Measurements from ENCODE around the gene TGIF1.
"Not testable (repeated sequence)": the region's sequence is repeated elsewhere in the genome, so short reads cannot be mapped to it uniquely, and the experiment has no call there.

The TGIF1 gene

DNA sequence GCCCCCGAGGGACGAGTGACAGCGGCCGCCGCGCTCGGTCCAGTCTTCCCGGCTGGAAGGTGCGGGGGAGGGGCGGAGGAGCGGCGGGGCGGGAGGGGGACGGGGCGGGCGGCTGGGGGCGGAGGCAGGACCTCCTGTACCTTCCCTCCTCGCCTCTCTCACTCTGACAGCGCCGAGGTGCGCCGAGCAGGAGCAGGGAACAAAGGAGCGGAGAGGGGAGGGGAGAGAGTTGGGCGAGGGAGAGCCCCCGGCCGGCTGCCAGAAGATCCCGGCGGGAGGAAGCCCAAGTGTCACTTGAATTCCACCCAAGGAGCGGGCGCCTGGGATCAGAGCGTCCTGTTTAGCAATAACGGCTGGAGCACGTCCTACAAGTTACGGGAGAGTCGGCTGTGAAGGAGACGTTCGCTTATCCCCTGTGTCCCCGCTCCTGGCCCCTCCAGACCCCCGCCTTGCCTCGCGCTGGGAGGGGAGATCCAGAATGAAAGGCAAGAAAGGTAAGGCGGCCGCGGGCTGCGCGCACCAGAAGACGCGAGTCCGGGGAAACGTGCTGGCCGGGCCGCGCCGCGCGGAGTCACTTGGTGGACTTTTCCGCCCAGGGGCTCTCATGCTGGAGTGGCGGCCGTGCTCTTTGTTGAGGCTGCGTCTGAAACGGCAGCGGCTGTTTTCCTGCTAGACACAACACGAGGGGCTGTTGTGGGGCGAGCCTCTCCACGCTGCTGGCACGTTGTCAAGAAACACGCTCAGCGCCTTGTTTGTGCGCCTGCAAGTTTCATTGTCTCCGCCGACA is at the start of gene TGIF1:
TSS of gene TGIF1 (plus strand) at position 161 of the 787 bp plus-strand sequence. CDS start at position 479, 318 bp downstream.
- peak; percentile 66 for DNase-seq (ENCODE audit: low spot score)

DNA sequence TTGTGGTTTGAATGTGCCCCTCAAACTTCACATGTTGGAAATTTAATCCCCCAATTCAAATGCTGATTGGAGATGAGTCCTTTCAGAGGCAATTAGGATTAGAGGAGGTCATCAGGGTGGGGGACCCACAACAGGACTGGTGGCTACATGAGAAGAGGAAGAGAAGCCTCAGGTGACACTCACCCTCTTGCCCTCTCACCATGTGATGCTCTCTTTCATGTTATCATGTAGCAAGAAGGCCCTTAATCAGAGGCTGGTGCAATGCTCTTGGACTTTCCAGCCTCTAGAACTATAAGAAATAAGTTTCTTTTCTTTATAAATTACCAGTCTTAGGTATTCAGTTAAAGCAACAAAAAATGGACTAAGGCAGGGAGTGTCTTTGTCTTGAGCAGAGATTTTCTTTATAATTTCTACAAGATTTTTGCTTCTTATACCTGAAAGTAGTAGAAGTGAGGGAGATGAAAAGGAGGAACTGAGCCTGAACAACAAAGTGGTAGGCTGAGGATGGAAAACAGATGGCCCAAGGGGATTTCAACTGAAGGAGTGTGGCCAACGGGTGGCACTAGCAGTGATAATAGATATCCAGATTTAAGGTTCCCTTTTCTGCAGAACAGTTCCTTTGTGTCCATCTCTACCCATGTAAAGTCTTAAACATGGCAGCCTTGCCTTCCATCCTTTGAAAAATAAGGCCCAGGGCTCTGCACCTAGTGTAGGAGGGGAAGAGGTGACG is 49.2 kb upstream of the TGIF1 start:
- DNase-seq (ENCODE audit: low spot score): no peak

GRCh38 chr18:3401669-3402620 is 48.0 kb upstream of the TGIF1 start:
- DNase-seq (ENCODE audit: low spot score): no peak

- no peak for DNase-seq (ENCODE audit: low spot score)
These were observed 47.0 kb upstream of the TGIF1 start for GRCh38 chr18:3402982-3403451.

DNA sequence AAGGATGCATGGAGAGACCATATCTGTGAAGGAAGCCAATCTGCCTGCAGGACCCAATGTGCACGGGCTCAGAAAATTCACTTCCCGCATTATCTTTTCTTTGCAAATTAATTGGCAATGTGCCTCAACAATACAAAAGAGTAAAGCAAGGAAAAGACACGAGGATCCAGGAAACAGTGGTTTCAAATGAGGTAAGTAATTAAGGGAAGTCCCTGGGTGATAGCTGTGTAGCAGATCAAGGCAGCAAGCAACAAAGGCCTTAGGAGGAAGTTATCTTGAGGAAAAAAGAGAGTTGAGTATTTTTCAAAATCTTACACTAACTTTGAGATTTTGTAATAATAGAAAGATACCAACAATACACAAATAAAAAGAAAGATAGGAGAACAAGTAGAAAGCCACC is 44.3 kb upstream of the TGIF1 start:
- DNase-seq (ENCODE audit: low spot score): no peak

GRCh38 chr18:3408107-3408506 is 41.9 kb upstream of the TGIF1 start:
- DNase-seq (ENCODE audit: low spot score): no peak

- DNase-seq (ENCODE audit: low spot score): no peak
These were observed 40.2 kb upstream of the TGIF1 start for GRCh38 chr18:3409811-3410210.

DNA sequence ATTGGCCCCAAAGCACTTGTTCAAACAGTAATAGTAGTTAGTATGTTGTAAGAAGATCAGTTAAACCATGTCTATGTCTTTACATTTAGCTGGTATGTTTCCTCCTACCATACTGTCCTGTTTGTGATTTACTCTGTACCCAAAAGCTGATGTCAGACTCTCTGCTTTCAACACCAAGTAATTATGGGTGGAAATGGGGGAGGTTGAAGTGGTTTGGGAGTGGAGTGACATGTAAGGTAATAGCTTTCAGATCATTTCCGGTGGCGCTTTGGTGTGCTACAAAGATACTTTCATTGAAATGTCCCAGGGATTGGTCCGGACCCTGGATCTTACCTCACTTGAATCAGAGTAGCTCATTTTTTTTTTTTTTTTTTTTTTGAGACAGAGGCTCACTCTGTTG is 39.7 kb upstream of the TGIF1 start:
- no peak for DNase-seq (ENCODE audit: low spot score)

GRCh38 chr18:3410876-3411275 is 39.1 kb upstream of the TGIF1 start:
- not testable (repeated sequence) for DNase-seq (ENCODE audit: low spot score)

GRCh38 chr18:3411327-3411726 is 38.6 kb upstream of the TGIF1 start:
- DNase-seq (ENCODE audit: low spot score): no peak

- DNase-seq (ENCODE audit: low spot score): peak; percentile 12
These were observed 38.1 kb upstream of the TGIF1 start for GRCh38 chr18:3411854-3412268.

DNA sequence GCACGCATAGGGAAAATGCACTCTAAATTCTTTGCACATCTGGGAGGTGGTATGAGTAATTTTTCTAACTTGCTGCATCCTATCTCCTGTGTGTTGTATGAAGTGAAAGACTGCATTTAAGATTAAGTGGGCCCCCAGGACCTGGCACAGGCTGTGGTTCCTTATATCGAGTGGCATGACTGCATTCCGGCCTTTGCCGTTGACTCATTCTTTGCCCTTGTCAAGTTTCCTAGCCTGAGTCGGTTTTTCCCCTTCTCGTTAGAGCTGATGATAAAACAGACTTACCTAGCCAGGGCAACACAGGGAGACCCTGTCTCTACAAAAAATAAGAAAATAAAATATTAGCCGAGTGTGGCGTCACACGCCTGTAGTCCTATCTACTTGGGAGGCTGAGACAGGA is 37.4 kb upstream of the TGIF1 start:
- DNase-seq (ENCODE audit: low spot score): not testable (repeated sequence)

GRCh38 chr18:3415110-3415509 is 34.9 kb upstream of the TGIF1 start:
- no peak for DNase-seq (ENCODE audit: low spot score)

DNA sequence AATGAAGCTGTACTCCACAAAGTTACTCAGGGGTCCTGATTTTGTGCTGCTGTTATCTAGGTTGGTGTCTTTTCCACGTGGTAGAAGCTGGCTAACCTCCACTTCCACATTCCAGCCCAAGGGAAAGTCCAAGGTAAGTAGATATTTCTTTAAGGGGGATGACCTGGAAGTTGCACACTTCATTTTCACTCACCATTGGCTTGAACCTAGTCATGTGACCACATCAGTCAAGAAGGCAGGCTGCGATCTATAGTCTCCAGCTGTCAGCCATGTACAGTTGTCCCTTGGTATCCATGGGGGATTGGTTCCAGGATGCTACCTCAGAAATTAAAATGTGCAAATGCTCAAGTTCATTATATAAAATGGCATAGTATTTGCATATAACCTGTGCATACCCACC is 31.9 kb upstream of the TGIF1 start:
- no peak for DNase-seq (ENCODE audit: low spot score)

DNA sequence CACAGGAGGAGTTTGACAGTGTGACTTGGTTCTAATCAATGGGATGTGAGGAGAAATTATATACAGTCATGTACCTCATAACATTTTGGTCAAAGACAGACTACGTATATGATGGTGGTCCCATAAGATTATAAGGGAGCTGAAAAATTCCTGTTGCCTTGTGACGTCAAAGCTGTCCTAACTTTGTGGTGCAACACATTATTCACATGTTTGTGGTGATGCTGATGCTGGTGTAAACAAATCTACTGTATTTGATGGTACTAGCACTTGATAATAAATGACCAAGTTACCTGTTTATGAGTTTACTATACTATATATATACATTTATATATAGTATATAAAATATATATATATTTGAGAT is 29.1 kb upstream of the TGIF1 start:
- DNase-seq (ENCODE audit: low spot score): no peak

DNA sequence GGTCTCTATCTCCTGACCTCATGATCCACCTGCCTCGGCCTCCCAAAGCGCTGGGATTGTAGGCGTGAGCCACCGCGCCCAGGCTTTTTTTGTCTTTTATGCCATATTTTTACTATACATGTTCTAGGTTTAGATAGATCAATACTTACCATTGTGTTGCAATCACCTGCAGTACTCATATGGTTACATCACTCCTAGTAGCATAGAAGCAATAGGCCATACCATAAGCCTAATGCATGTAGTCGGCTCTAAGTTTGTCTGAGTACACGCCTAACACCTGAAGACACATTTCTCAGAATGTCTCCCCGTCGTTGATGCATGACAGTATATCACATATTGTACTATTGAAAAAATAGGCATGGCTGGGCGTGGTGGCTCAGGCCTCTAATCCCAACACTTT is 27.1 kb upstream of the TGIF1 start:
- no peak for DNase-seq (ENCODE audit: low spot score)

DNA sequence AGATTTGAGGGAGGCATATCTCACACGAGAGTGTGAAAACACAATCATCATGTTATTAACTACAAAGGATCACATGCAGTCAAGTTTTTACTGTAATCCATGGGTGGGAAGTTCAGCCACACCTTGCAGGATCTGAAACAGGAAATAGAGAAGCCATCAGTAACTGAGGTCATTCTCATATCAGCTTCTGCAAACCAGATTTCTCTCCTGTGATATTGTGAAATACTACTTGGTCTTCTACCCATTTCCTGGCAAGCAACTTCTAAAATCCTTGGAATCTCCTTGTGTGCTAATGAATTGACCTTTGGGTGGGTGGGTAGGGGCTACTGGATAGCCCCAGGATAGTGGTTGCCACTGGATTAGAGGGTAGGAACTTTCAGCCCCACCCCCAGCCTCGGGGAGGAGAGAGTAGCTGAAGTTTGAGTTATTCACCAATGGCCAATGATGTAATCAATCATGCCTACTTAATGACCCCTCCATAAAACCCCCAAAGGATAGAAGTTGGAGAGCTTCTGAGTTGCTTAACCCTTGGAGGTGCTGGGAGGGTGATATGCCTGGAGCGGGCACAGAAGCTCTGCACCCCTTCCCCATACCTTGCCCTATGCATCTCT is 25.6 kb upstream of the TGIF1 start:
- no peak for DNase-seq (ENCODE audit: low spot score)

GRCh38 chr18:3425030-3425429 is 24.9 kb upstream of the TGIF1 start:
- DNase-seq (ENCODE audit: low spot score): no peak

DNA sequence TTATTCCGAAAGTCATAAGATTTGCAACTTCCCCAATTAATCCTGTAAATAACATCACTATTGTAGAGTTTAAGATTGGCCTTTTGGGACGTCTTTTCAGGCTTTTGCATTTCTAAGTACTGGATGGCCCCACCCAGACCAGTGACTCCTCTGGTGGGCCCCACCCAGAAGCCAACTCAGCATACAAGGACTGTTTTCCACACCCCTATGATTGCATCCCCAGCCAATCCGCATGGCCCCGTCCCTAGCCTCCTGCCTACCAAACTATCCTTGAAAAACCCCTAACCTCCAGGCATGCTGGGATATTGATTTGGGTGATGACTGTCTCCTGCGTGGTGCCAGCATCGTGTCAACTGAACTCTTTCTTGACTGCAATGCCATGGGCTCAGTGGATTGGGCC is 24.5 kb upstream of the TGIF1 start:
- no peak for DNase-seq (ENCODE audit: low spot score)

DNA sequence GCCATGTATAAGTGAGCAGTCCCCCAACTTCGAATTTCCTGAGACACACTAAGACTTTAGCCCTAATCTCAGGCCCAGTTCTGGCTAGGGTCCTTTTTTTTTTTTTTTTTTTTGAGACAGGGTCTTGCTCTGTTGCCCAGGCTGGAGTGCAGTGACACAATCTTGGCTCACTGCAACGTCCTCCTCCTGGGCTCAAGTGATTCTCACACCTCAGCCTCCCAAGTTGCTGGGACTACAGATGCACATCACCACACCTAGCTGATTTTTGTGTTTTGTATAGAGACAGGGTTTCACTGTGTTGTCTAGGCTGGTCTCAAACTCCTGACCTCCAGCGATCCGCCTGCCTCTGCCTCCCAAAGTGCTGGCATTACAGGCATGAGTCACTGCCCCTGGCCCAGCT is 23.9 kb upstream of the TGIF1 start:
- DNase-seq (ENCODE audit: low spot score): no peak

DNA sequence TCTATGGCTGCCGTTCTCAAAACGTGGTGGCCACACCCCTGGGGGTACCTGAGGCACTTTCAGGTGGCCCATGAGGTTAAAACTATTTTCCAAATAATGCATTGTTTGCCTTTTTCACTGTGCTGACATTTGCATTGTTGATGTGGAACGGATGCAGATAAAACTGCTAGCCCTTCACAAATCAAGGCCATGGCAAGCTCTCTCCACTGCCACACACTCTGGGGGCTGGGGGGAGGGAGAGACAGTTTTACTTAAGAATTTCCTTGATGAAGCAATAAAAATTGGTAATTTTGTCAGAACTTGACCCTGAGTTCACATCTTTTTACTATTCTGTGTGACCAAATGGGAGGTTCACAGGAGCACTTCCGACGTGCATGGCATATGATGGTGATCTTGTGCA is 22.0 kb upstream of the TGIF1 start:
- no peak for DNase-seq (ENCODE audit: low spot score)

DNA sequence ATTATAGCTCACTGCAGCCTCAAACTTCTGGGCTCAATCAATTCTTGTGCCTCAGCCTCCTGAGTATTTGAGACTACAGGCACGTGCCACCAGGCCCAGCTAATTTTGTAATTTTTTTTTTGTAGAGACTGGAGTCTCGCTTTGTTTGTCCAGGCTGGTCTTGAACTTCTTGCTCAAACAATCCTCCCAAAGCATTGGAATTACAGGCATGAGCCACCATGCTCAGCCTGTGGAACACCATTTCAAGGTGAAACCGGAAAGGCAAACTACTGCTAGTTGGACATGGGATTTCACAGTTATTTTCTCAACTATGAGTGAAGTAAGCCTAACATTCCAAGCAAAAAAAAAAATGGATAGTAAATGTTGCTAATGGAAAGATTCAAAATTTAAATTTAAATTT is 20.9 kb upstream of the TGIF1 start:
- no peak for DNase-seq (ENCODE audit: low spot score)

All from hepatic stellate cell (primary cell).